Psoas muscle (tissue), 8 donors: ENCODE results near the gene MRS2. TPM values are rescaled to one million over a fixed set of nuclear protein-coding genes. Genes with fewer than 3 reads are reported as not detected.
"Not testable (repeated sequence)": the region's sequence is repeated elsewhere in the genome, so short reads cannot be mapped to it uniquely, and the experiment has no call there.

Experiments used
- ATAC-seq, 4 donors: fragments of 200-7000 bp; cut with Tn5 transposase; one replicate each; pipeline ENCODE4 v1.9.1; 2020; ENCODE audit warnings: moderate library complexity in 3 of 4, mild to moderate bottlenecking in 2 of 4
- DNase-seq, 2 donors: peaks; one replicate each; pipeline ENCODE4 v3.0.0-alpha.2; 2020
- H3K27ac ChIP-seq: fragments of 200-600 bp; one replicate; pipeline ENCODE4 v1.8.0; 2022
- H3K27me3 ChIP-seq, 3 donors: fragments of 200-600 bp in 1 of 3; one replicate each; pipeline versions ENCODE4 v1.6.1 to v1.8.0; 2013 to 2022; ENCODE audit warnings: low read length in 2 of 3, mild to moderate bottlenecking in 2 of 3, moderate library complexity in 1 of 3; ENCODE audit not compliant: insufficient read depth in 3 of 3
- H3K36me3 ChIP-seq, 2 donors: fragments of 200-600 bp in 1 of 2; one replicate each; pipeline versions ENCODE4 v1.6.1 to v1.8.0; 2013 to 2022; ENCODE audit warnings: low read depth in 1 of 2, mild to moderate bottlenecking in 1 of 2, moderate library complexity in 1 of 2; ENCODE audit not compliant: insufficient read depth in 1 of 2
- H3K4me1 ChIP-seq: fragments of 200-600 bp; one replicate; pipeline ENCODE4 v1.8.0; 2022
- H3K4me3 ChIP-seq: fragments of 200-600 bp; one replicate; pipeline ENCODE4 v1.8.0; 2022; ENCODE audit warnings: mild to moderate bottlenecking
- H3K9me3 ChIP-seq: fragments of 200-600 bp; one replicate; pipeline ENCODE4 v1.8.0; 2022
- CTCF ChIP-seq: fragments of 200-600 bp; IDR thresholded peaks from one replicate; pipeline ENCODE4 v1.8.0; 2022; ENCODE audit warnings: antibody characterized with exemption
- WGBS, 3 donors: extraction: QIAGEN DNeasy Blood & Tissue Kit; methylation state at CpG; one replicate each; pipeline versions ENCODE4 v1.1.6 to v1.1.7; 2013; 5-methylcytosine and 5-hydroxymethylcytosine counted together
- intact Hi-C, 2 donors: fragments of 100-400 bp; cut with DNase I; formaldehyde crosslinking; loops; one replicate each; pipeline versions ENCODE4 v1.11.0 to v1.14.2; 2022
- polyA plus RNA-seq, 3 donors: library from polyadenylated mRNA; stranded (reverse); fragments of 200-250 nt; gene quantifications; one replicate each; pipeline ENCODE4 v1.2.3, GENCODE V29; 2013
- total RNA-seq, 4 donors: library from RNA; stranded (reverse); fragmentation: NEBNext Ultra II Directional in 2 of 4; extraction: Animal tissue kit (Norgen Biotek cat#: 25700) in 2 of 4; gene quantifications; one replicate each; pipeline versions ENCODE4 v1.2.1 to v1.2.4, GENCODE V29; 2021 to 2023
- donor health status: healthy with polysubstance abuse.
- donor health status: DM: no; HTN: no; CAD: no; lungs with moderate emphysema.
- donor health status: Bipolar disorder and iron deficiency.
- donor health status: healthy.
- donor health status: DM: yes; HTN: yes; CAD: no.
- donor health status: DM: no; HTN: no; CAD: no.
- donor health status: DM: no; HTN: no; CAD: no.
- donor health status: DM: yes; HTN: yes; CAD: no.

The MRS2 gene
- total and polyA plus RNA-seq, 7 donors = 26.2 to 52.6 (median 33.4) TPM

GRCh38 chr6:24396824-24397223 is 5.9 kb upstream of the MRS2 start:
- Histone ChIP-seq H3K27ac (no peak overlapping the region), H3K27me3 (peaks cover 0 to 1% (median 0%) of the 10 kb centered on the region in 3 donors), H3K36me3 (no peaks in the 10 kb centered on the region), H3K4me1 (peaks cover 10% of the 10 kb centered on the region), H3K9me3 (peaks cover 4% of the 10 kb centered on the region), H3K4me3 (no peak overlapping the region)
- 80 to 96% (median 86%) methylated on average over 1 of the region's 1 CpG for WGBS, 3 donors
- ATAC-seq (no peak), DNase-seq (no peak)
- no peak for TF ChIP-seq CTCF
- intact Hi-C loops = no loop called here

GRCh38 chr6:24397631-24398030 is 5.1 kb upstream of the MRS2 start:
- ATAC-seq (no peak), DNase-seq (no peak)
- no peak overlapping the region for H3K4me3 ChIP-seq
- H3K27ac ChIP-seq = no peak overlapping the region
- intact Hi-C loops = no loop called here
- H3K4me1 ChIP-seq = peaks cover 15% of the 10 kb centered on the region
- 53 to 75% (median 65%) methylated on average over 1 of the region's 1 CpG for WGBS, 3 donors
- peaks cover 0 to 1% (median 0%) of the 10 kb centered on the region in 3 donors for H3K27me3 ChIP-seq
- H3K36me3 ChIP-seq = no peaks in the 10 kb centered on the region
- peaks cover 4% of the 10 kb centered on the region for H3K9me3 ChIP-seq
- no peak for TF ChIP-seq CTCF

GRCh38 chr6:24400045-24401039 is 2.4 kb upstream of the MRS2 start:
- 31 to 42% (median 34%) methylated on average over 17 of the region's 17 CpGs for WGBS, 3 donors
- ATAC-seq, DNase-seq, intact Hi-C loops, H3K9me3 ChIP-seq, H3K27me3 ChIP-seq, H3K27ac ChIP-seq, H3K36me3 ChIP-seq, H3K4me3 ChIP-seq: not testable (repeated sequence)
- H3K4me1 ChIP-seq = peaks cover 18% of the 10 kb centered on the region

GRCh38 chr6:24401458-24401857 is 1.3 kb upstream of the MRS2 start:
- Histone ChIP-seq H3K4me1 (peaks cover 14% of the 10 kb centered on the region), H3K27ac (no peak overlapping the region), H3K4me3 (no peak overlapping the region), H3K36me3 (peaks cover 0 to 20% of the 10 kb centered on the region in 2 donors), H3K27me3 (peaks cover 0 to 1% (median 0%) of the 10 kb centered on the region in 3 donors), H3K9me3 (peaks cover 4% of the 10 kb centered on the region)
- ATAC-seq (no peak), DNase-seq (no peak)
- no peak for TF ChIP-seq CTCF
- intact Hi-C loops = no loop called here
- 67 to 76% (median 72%) methylated on average over 4 of the region's 4 CpGs for WGBS, 3 donors

- peak overlapping the region; percentile 88 for H3K27ac ChIP-seq
- TF ChIP-seq CTCF = no peak
- DNase-seq = no peak
- peak overlapping the region; percentile 99 for H3K4me3 ChIP-seq
- no peaks in the 10 kb centered on the region for H3K9me3 ChIP-seq
- ATAC-seq = no peak
- H3K4me1 ChIP-seq = peaks cover 21% of the 10 kb centered on the region
- peaks cover 4 to 39% of the 10 kb centered on the region in 2 donors for H3K36me3 ChIP-seq
- H3K27me3 ChIP-seq = peaks cover 0 to 1% (median 0%) of the 10 kb centered on the region in 3 donors
- intact Hi-C loops = no loop called here
- 3 to 7% (median 3%) methylated on average over 12 of the region's 12 CpGs for WGBS, 3 donors
Observed at GRCh38 chr6:24403501-24403824, 727 bp downstream of the MRS2 start.
